NCI-H2081 treated with DMSO at 0.1 percent for 48 hours (cell line): ENCODE measurements around the gene SCAPER.

ENCODE experiments used
- DNase-seq: peaks from one replicate; lab custom pipeline; 2025; lab: John Stamatoyannopoulos, UW

The SCAPER gene

DNA sequence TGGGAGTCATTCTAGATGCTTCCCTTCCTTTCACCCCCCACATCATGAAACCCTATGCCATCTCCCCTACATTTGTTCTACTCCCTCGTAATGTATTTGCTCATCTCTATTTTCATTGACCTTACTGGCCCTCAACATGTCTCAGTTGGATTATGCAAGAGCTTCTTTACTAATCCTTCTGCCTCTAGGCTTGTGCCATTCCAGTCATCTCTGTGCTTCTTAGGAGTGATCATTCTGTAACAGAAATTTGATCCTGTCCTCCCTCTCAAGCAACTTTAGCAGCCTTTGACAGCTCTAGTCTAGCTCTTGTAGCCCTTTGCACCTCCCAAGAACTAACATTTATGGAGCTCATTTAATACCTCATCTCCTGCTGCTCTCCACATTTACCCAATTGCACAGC, 503.9 kb downstream of the SCAPER start:
- DNase-seq = no peak

DNA sequence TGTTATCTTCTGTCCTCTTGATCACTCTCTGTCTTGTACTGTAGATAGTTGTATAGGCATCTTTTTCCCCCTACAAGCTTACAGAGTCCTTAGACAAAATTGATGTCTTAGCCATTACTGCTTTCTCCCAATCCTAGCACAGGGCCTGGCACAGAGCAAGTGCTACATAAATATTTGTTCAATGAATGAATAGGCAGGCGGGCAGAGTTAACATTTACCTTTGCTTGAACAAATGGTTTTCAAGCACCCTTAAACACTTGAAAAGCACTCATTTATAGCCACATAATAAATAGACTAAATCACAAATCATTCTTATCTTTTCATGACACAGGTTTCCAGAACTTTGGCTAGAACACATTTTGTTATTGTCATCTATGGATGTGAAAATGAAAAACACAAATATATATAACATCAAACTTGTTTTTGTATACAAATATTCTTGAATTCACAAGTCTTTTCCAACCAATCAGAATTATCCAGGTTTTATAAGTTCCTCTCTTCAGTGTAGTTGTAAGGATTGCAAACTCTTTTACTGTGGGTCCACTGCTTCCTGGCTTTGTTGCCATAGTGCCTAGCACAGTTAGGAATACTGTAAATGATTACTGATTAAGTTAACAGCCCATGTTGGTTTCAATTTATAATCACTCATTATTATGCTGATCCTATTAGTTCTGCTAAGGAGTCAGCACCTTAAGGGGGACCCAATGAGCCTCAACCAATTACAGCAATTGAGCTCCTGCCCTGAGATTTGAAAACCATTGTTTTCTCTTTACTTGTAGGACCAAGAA, 506.6 kb downstream of the SCAPER start:
- DNase-seq = peak; percentile 44

DNA sequence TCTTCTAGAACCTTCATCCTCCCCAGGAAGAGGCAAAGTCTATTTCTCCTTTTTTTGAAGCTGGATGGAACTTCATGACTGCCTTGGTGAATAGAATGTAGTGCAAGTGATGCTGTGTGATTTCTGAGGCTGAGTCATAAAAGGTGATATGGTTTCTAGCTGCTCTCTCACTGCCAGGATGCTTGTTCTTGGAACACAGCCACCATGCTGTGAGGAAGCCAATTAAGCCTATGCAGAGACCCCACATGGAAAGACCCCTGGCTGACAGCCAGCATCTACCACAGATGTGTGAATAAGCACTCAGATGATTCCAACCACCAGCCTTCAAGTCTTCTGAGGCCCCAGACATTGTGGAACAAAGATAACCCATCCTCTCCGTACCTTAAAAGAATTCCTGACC, 511.5 kb downstream of the SCAPER start:
- DNase-seq = peak; percentile 18

GRCh38 chr15:76391847-76392246, 513.3 kb downstream of the SCAPER start:
- DNase-seq = no peak

GRCh38 chr15:76391309-76391708, 513.8 kb downstream of the SCAPER start:
- DNase-seq = no peak

GRCh38 chr15:76390571-76390970, 514.6 kb downstream of the SCAPER start:
- DNase-seq = no peak

DNA sequence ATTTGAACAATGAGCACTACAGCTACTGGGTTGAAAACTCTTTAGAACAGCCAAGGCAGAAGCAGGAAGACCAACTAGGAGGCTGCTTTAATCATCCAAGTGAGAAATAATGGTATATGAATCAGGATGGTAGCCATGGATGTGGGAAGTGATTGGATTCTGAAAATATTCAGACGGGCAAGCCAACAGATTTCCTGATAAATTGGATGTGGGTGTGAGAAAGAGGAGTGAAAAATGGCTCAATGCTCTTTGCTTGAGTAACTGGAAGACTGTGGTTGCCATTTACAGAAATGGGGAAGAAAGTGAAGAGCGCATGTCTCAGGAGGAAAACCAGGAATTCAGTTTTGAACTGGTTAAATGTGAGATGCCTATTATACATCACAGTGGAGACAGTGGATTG, 518.2 kb downstream of the SCAPER start:
- DNase-seq = no peak

DNA sequence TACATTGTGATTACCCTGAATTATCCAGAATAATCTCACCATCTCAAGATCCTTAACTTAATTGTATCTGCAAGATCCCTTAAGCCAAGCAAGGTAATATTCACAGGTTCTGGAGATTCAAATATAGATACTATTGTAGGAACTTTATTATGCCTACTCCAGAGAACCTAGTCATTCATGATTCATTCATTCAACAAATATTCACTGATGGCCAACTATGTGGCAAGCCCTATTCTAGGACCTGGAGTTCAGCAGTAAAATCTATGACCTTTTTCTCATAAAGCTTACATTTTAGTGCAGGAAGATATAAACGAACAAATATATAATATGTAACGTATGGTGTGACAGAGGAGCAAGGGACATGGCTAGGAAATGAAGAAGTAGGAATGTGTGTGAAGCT, 519.0 kb downstream of the SCAPER start:
- DNase-seq = no peak

- DNase-seq = no peak
Observed at GRCh38 chr15:76384409-76384808, 520.7 kb downstream of the SCAPER start.

GRCh38 chr15:76382987-76383728, 522.0 kb downstream of the SCAPER start:
- DNase-seq = no peak

DNA sequence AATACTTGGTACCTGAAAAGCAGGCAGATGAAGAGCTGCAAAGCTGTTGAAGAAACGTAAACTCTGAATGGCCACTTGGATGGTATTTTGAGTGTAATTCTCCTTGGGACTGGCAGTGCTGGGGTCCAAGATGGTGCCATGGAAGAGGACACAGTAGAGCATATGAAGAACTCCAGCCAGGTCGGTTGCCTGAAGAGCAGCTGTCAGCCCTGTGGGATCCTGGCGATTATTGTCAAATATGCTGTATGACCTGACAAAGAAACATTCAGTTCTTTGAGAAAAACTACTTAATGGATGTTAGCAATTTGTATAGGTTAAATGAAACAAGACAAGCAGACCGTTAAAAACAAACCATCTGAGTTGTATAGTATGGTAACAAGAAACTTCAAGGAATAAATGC, 523.8 kb downstream of the SCAPER start:
- no peak for DNase-seq

GRCh38 chr15:76380249-76380648, 524.9 kb downstream of the SCAPER start:
- no peak for DNase-seq

- no peak for DNase-seq
Observed at GRCh38 chr15:76378691-76379090, 526.4 kb downstream of the SCAPER start.

GRCh38 chr15:76377751-76378150, 527.4 kb downstream of the SCAPER start:
- DNase-seq = no peak

DNA sequence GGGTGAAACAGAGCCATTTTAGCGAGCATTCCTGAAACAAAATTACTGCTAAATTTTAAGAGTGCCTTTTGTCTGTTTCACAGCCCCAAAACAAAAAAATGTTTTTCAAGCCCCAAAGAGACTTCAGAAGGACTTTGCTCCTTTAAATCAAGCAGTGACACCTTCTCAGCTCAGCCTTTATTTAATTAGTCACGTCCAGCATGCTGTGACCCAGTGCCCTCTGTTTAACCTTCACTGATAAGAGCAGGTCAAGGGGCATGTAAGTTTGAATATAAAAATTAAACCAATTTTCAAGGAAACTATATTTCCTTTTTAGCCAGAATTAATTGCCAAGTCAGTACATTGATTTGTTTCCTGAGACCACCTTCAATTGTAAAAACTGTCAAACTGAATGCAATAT, 527.9 kb downstream of the SCAPER start:
- DNase-seq = no peak

DNA sequence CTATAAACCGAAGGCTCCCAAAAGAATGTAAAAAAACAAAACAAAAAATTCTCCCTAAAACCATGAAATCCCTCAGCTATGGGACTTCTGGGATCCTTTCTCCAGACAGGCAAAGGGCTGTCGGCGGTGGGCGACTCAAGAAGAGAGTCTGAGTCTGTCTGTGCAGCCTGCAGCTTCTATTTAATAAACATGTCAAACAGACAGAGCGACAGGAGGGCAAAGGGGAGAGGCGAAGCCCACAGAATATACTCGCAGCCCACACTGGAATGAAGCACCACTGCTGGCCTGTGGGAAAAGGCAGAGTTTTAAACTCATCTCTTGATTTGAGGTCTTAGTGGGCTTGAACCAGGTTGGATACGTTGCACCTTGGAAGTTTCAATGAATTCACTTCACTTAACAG, 528.3 kb downstream of the SCAPER start:
- no peak for DNase-seq

DNA sequence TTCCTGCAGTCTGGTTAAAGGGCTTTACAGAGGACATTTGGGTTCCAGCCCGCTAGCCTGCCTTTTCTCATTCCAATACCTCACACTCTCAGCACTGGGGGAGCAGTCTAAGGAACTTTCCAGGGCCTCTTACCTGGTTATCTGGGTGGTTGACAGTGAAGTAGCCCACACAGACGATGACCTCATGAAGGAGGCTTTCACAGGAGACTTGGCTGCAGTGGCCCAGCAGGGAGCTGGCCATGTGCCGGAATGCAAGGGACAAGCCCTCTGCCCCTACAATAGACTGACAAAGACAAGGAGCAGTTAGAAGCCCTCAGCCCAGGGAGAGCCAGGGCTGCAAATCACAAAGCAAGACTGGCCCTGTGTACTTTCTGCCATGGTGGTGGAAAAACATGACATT, 529.1 kb downstream of the SCAPER start:
- no peak for DNase-seq

GRCh38 chr15:76368122-76368621, 537.0 kb downstream of the SCAPER start:
- DNase-seq = no peak

DNA sequence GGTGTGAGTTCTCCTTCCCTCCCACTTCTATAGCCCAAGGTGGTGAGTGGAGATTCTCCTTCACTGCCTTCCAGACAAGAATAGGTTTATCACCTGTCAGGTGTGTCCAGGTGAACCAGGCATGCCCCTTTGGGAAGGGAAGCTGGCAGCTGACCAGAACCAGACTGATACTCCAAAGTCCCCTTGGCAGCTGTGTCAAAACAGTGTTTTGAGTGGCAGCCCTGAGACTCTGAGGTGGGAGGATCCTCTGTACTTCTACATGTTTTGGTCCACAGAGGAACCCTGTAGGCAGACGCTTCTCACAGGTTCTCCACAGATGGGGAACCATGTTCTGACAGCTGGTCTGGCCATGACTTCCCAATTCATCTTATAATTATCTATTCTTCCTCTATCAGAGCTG, 538.4 kb downstream of the SCAPER start:
- DNase-seq = no peak

DNA sequence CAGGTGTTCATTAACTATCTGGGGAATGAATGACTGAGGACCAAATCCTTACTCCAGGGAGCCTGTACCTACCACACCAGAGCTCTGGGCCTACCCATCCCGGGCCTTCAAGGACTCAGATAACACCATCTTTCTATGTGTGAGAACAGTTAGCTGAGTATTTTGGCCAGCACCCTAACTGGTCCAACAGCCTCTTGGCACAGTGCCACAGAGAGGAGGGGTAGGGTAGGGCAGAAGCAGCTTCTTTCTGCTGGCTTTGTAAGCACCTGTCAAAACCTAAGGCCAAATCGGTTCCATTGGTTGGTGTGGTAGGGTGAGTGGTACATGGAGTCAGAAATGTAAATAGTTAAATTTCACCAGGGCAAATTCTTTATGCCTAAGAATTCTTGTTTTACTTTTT, 541.9 kb downstream of the SCAPER start:
- no peak for DNase-seq

DNA sequence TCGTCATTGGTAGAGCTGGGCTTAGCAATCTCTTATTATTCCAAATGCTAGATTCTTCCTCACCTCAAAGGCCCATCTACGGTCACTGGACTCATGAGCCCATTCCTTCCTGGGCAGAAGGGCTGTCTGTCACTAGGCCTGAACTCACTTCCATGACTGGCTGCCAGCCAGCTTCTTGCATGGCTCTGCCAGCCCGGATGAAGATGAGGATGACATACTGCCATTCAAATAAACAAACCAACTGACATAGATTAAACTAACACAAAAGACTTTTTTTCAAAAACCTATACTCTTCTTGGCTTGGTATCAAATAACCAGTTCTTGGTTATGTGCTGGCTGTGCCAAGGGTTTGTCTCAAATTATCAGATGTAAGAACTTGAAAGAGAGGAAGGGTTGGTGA, 544.7 kb downstream of the SCAPER start:
- no peak for DNase-seq

DNA sequence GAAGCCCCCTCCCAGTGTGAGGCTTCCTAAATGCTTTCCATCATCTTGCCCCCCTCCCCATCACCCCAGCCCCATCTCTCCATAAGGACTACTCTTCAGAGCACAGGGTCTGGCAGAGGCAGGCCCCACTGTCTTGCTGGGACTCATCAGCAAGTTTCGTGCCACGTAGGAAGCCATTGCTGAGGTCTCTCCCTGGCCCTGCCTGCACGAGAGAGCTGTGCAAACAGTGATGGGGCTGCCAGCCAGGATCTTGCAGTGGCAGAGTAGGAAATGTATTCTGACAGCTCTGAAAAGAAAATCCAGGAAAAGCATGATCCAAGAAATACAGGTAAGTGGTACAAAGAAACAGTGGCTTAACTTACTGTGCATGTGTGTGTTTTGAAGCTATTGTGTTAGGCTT, 546.0 kb downstream of the SCAPER start:
- no peak for DNase-seq

DNA sequence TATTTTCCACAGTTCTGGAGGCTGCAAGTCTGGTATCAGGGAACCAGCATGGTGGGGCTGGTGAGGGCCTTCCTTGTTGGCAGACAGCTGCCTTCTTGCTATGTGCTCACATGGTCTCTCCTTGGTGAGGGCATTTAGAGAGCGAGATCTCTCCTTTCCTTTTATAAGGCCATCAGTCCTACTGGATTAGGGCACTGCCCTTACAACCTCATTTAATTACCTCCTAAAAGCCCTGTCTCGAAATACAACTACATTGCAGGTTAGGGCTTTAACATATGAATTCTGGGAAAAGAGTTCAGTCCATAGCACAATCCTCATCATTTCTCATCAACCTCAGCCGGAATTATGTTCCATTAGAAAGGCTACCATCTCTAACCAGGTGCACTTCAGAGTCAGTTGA, 546.7 kb downstream of the SCAPER start:
- no peak for DNase-seq
